Body of pancreas (tissue), 4 donors: ENCODE results near the gene SNX1.

ENCODE experiments used
- POLR2A ChIP-seq, 3 donors: fragments of 450-650 bp; IDR thresholded peaks; one replicate each; pipeline ENCODE4 v1.6.1; 2016; ENCODE audit warnings: antibody characterized with exemption in 3 of 3, mild to moderate bottlenecking in 2 of 3
- TF ChIP-seq, protein P1 (sequence below), 7 experiments: fragments of 450-650 bp in 4 of 7; fragments of 200-600 bp in 3 of 7; sonication (generic) in 3 of 7; IDR thresholded peaks; one replicate each; pipeline ENCODE4 v1.5.1; 2016 to 2019; ENCODE audit warnings: antibody characterized with exemption in 7 of 7

DNA sequence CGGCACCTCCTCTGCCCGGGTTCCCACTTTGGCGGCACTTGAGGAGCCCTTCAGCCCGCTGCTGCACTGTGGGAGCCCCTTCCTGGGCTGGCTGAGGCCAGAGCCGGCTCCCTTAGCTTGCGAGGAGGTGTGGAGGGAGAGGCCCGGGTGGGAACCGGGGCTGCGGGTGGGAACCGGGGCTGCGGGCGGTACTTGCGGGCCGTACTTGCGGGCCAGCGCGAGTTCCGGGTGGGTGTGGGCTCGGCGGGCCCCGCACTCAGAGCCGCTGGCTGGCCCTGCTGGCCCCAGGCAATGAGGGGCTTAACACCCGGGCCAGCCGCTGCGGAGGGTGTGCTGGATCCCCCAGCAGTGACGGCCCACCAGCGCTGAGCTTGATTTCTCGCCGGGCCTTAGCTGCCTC lies 35.1 kb upstream of the SNX1 start:
- TF ChIP-seq, protein P1, sequence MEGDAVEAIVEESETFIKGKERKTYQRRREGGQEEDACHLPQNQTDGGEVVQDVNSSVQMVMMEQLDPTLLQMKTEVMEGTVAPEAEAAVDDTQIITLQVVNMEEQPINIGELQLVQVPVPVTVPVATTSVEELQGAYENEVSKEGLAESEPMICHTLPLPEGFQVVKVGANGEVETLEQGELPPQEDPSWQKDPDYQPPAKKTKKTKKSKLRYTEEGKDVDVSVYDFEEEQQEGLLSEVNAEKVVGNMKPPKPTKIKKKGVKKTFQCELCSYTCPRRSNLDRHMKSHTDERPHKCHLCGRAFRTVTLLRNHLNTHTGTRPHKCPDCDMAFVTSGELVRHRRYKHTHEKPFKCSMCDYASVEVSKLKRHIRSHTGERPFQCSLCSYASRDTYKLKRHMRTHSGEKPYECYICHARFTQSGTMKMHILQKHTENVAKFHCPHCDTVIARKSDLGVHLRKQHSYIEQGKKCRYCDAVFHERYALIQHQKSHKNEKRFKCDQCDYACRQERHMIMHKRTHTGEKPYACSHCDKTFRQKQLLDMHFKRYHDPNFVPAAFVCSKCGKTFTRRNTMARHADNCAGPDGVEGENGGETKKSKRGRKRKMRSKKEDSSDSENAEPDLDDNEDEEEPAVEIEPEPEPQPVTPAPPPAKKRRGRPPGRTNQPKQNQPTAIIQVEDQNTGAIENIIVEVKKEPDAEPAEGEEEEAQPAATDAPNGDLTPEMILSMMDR (IDR thresholded peaks at IDR 0.05), result no peak
- no peak for TF ChIP-seq POLR2A (IDR thresholded peaks at IDR 0.05)
